ENCODE results near the gene LSG1. TPM values are rescaled to one million over a fixed set of nuclear protein-coding genes. Genes with fewer than 3 reads are reported as not detected.

Gene LSG1
- total RNA-seq, 1 donor from 2014 or later, result 23.4 TPM

DNA sequence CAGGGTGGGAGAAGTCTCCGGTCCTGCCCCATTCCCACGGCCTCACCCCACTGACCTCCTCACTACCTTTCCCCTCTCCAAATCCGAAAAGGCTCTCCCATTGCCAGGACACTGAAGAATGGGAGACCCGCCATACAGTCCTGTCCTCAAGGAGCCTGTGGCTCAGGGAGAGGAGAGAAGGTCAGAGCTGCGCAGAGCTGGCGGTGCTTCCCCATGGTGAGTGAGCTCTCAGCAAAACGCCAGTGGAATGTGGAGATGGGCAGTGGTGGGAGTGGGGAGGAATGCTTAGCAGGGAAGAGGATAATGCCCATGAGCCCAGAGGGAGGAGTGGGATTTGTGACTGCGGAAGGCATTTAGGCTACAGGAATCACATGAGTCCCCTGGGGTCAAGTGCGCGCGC lies 33.8 kb upstream of the LSG1 start:
- Histone ChIP-seq H3K27ac (replicated peaks) (no peak overlapping the region), H3K4me3 (no peak overlapping the region), H3K36me3 (no peaks in the 10 kb centered on the region), H3K9me3 (replicated peaks) (no peaks in the 10 kb centered on the region), H3K27me3 (ENCODE audit: low read depth) (no peaks in the 10 kb centered on the region), H3K4me1 (no peaks in the 10 kb centered on the region)
- intact Hi-C loops (cut with micrococcal nuclease), result no loop called here
- no peak for DNase-seq
- TF ChIP-seq, protein P1, sequence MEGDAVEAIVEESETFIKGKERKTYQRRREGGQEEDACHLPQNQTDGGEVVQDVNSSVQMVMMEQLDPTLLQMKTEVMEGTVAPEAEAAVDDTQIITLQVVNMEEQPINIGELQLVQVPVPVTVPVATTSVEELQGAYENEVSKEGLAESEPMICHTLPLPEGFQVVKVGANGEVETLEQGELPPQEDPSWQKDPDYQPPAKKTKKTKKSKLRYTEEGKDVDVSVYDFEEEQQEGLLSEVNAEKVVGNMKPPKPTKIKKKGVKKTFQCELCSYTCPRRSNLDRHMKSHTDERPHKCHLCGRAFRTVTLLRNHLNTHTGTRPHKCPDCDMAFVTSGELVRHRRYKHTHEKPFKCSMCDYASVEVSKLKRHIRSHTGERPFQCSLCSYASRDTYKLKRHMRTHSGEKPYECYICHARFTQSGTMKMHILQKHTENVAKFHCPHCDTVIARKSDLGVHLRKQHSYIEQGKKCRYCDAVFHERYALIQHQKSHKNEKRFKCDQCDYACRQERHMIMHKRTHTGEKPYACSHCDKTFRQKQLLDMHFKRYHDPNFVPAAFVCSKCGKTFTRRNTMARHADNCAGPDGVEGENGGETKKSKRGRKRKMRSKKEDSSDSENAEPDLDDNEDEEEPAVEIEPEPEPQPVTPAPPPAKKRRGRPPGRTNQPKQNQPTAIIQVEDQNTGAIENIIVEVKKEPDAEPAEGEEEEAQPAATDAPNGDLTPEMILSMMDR (IDR thresholded peaks at IDR 0.05; ENCODE audit: borderline replicate concordance), result no peak

DNA sequence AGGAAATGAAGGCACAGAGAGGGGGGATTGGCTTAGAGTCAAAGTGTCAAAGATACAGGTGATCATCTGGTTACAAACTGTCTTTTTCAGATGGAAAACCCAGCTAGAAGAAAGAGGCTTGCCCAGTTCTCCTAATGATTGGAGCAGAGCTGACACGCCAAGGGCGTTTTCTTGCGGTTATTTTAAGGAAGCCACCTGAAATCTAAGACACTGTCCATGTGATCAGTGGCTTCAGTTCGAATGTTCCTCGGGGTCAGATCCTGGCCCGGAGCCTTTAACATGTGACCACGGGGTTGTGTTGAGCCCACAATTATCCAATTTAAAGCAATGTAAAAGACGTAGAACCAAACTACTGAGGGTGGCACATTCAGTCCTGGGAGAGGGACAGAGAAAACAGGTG lies 33.2 kb upstream of the LSG1 start:
- intact Hi-C loops (cut with micrococcal nuclease), result no loop called here
- Histone ChIP-seq H3K27me3 (ENCODE audit: low read depth) (no peaks in the 10 kb centered on the region), H3K27ac (replicated peaks) (no peak overlapping the region), H3K36me3 (no peaks in the 10 kb centered on the region), H3K4me1 (no peaks in the 10 kb centered on the region), H3K9me3 (replicated peaks) (no peaks in the 10 kb centered on the region), H3K4me3 (no peak overlapping the region)
- TF ChIP-seq, protein P1 (IDR thresholded peaks at IDR 0.05; ENCODE audit: borderline replicate concordance), result no peak
- no peak for DNase-seq

DNA sequence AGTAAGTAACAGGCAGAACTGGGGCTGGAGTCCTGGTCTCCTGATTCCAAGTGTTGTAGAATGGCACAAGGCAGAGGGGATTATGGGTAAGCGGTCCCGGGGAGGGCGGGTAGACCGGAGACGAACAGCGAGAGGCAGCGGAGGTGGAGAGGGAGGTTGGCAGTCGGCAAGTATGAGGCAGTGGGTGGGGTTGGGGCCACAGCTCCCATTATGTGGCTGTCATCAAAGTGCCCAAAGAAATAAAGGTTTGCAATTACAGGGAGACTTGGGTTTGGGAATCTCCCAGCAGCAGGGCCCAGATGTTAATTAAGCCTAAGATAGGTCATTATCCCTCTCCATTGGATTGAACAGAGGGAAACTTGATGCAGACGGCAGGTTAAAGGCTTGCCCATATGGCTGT lies 30.6 kb upstream of the LSG1 start:
- no peak for DNase-seq
- no peaks in the 10 kb centered on the region for H3K36me3 ChIP-seq
- intact Hi-C loops (cut with micrococcal nuclease), result no loop called here
- peaks cover 17% of the 10 kb centered on the region for H3K9me3 ChIP-seq (replicated peaks)
- TF ChIP-seq, protein P1 (IDR thresholded peaks at IDR 0.05; ENCODE audit: borderline replicate concordance), result no peak
- H3K27ac ChIP-seq (replicated peaks), result no peak overlapping the region
- no peaks in the 10 kb centered on the region for H3K4me1 ChIP-seq
- no peaks in the 10 kb centered on the region for H3K27me3 ChIP-seq (ENCODE audit: low read depth)
- no peak overlapping the region for H3K4me3 ChIP-seq

DNA sequence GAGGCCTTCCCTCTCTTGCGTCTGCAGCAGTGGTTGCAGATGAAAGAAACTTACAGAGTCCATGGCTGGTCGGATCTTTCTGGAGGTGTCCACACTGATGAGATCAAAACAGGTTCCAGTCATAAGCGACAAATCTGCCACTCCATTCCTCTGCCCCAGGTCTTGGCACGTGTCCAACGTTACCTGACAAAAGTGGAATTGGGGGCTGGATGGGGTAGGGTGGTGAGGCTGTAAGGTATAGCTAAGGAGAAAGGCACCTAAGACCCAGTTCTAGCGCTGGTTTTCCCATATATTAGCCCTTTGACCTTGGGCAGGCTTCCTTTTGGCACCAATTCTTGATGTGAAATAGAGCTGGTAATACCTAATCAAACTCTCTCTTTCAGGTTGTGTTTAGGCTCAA lies 24.7 kb upstream of the LSG1 start:
- DNase-seq, result no peak
- Histone ChIP-seq H3K27me3 (ENCODE audit: low read depth) (no peaks in the 10 kb centered on the region), H3K9me3 (replicated peaks) (peaks cover 17% of the 10 kb centered on the region), H3K36me3 (no peaks in the 10 kb centered on the region), H3K4me3 (no peak overlapping the region), H3K4me1 (peaks cover 12% of the 10 kb centered on the region), H3K27ac (replicated peaks) (no peak overlapping the region)
- intact Hi-C loops (cut with micrococcal nuclease), result no loop called here
- TF ChIP-seq, protein P1 (IDR thresholded peaks at IDR 0.05; ENCODE audit: borderline replicate concordance), result no peak

DNA sequence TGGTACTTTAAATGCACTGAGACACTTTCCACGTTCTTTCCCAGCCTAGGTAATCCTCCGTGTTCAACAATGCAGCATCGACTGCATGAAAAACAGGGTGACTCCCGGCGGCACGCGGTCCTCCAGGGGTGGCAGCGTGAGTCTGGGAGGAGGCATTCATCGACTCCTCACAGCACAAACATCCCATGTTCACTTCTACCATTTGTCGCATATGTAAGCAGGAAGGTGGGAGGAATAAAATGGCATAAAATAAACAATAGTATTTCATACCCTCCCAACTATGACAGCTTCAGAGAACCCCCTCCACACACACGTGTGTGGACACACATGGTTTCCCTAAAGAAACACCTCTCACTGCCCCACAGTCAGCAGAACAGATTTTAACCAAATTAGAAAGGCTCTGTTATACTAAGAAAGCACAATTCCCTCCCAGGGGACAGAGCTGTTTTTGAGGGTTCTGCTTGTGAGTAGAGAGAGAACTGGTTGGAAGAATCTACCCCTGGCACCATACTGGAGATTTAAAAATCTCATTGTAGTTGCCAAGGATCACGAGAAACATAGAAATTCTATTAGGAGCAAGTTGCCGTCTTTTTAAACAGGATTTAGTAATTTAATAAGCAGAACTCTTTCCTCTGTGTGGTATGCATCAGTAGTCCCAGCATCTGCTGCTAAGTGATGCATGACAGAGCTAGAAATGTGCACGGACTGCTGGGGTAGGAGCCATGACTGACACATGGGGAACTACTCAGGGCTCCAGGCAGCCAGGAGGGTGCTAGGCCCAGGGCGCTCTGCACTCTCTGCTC lies 19.7 kb upstream of the LSG1 start:
- Histone ChIP-seq H3K27ac (replicated peaks) (peak overlapping the region; percentile 97), H3K9me3 (replicated peaks) (no peaks in the 10 kb centered on the region), H3K36me3 (peaks cover 8% of the 10 kb centered on the region), H3K27me3 (ENCODE audit: low read depth) (no peaks in the 10 kb centered on the region), H3K4me3 (no peak overlapping the region), H3K4me1 (peaks cover 62% of the 10 kb centered on the region)
- no peak for DNase-seq
- intact Hi-C loops (cut with micrococcal nuclease), result no loop called here
- TF ChIP-seq, protein P1 (IDR thresholded peaks at IDR 0.05; ENCODE audit: borderline replicate concordance), result no peak

All from left ventricle myocardium inferior (tissue), 1 donor.